Activated B cell treated with CpG ODN at 0.5 μM for 24 hours (primary cell): ENCODE results near the gene CTNND2. TPM values are rescaled to one million over a fixed set of nuclear protein-coding genes. Genes with fewer than 3 reads are reported as not detected.

Source experiments
- ATAC-seq: fragments of 200-7000 bp; cut with Tn5 transposase; one replicate; pipeline ENCODE4 v1.10.0; 2021; ENCODE audit warnings: low read depth, mild to moderate bottlenecking, moderate library complexity
- CTCF ChIA-PET: fragments of 350-600 bp; sonication (Branson Sonifier 250); formaldehyde crosslinking; loops from one replicate; lab custom pipeline; 2021; ENCODE audit warnings: antibody characterized with exemption; lab: Charles Lee
- POLR2A ChIA-PET: fragments of 350-600 bp; sonication (Branson Sonifier 250); formaldehyde crosslinking; loops from one replicate; lab custom pipeline; 2021; ENCODE audit warnings: antibody characterized with exemption; lab: Charles Lee
- DNase-seq: peaks from one replicate; pipeline ENCODE4 v3.0.0; 2022
- H3K27ac Mint-ChIP-seq: one replicate; pipeline ENCODE4 v1.8.0; 2020; ENCODE audit warnings: mixed read lengths
- H3K27me3 Mint-ChIP-seq: one replicate; pipeline ENCODE4 v1.8.0; 2021; ENCODE audit warnings: mixed read lengths
- H3K36me3 Mint-ChIP-seq: one replicate; pipeline ENCODE4 v1.8.0; 2021; ENCODE audit warnings: low read depth, mixed read lengths
- H3K4me1 Mint-ChIP-seq: one replicate; pipeline ENCODE4 v1.8.0; 2021; ENCODE audit warnings: mixed read lengths
- H3K4me3 Mint-ChIP-seq: one replicate; pipeline ENCODE4 v1.8.0; 2020; ENCODE audit warnings: mild to moderate bottlenecking, mixed read lengths
- H3K9me3 Mint-ChIP-seq: one replicate; pipeline ENCODE4 v1.8.0; 2020; ENCODE audit warnings: mixed read lengths
- CTCF ChIP-seq: fragments of 200-600 bp; IDR thresholded peaks from one replicate; pipeline ENCODE4 v1.8.0; 2022; ENCODE audit warnings: antibody characterized with exemption, mild to moderate bottlenecking
- intact Hi-C: fragments of 100-400 bp; cut with micrococcal nuclease; formaldehyde crosslinking; loops from one replicate; pipeline ENCODE4 v1.15.1; 2024
- total RNA-seq: library from RNA; stranded (reverse); gene quantifications from 2 replicates; pipeline ENCODE4 v1.2.3, GENCODE V29; 2022

CTNND2 gene
- total RNA-seq, 1 donor from 2014 or later, result not detected

GRCh38 chr5:11429254-11429653 lies 475.0 kb downstream of the CTNND2 start:
- H3K36me3 Mint-ChIP-seq, result no peaks in the 10 kb centered on the region
- ChIA-PET POLR2A (no interaction called here), CTCF (no interaction called here)
- ATAC-seq (no peak), DNase-seq (no peak)
- H3K4me3 Mint-ChIP-seq, result no peak overlapping the region
- H3K27me3 Mint-ChIP-seq, result no peaks in the 10 kb centered on the region
- no peak for TF ChIP-seq CTCF
- no peaks in the 10 kb centered on the region for H3K9me3 Mint-ChIP-seq
- no peak overlapping the region for H3K27ac Mint-ChIP-seq
- intact Hi-C loops, result no loop called here
- H3K4me1 Mint-ChIP-seq, result no peaks in the 10 kb centered on the region

- CTCF ChIA-PET, result no interaction called here
- TF ChIP-seq CTCF, result no peak
- Mint-ChIP-seq H3K9me3 (no peaks in the 10 kb centered on the region), H3K27me3 (no peaks in the 10 kb centered on the region), H3K4me3 (no peak overlapping the region), H3K36me3 (no peaks in the 10 kb centered on the region), H3K27ac (no peak overlapping the region), H3K4me1 (no peaks in the 10 kb centered on the region)
- no peak for DNase-seq
- intact Hi-C loops, result no loop called here
- no peak for ATAC-seq
- POLR2A ChIA-PET, result no interaction called here
Measured at GRCh38 chr5:11427569-11427968, 476.7 kb downstream of the CTNND2 start.

- CTCF ChIA-PET, result no interaction called here
Measured at GRCh38 chr5:11426442-11426841, 477.8 kb downstream of the CTNND2 start.

GRCh38 chr5:11422342-11422741 lies 481.9 kb downstream of the CTNND2 start:
- no peak for DNase-seq
- intact Hi-C loops, result no loop called here

More at GRCh38 chr5:11426442-11426841, 477.8 kb downstream of the CTNND2 start:
- DNase-seq, result no peak
- intact Hi-C loops, result no loop called here
- POLR2A ChIA-PET, result no interaction called here
- no peaks in the 10 kb centered on the region for H3K36me3 Mint-ChIP-seq
- H3K27me3 Mint-ChIP-seq, result no peaks in the 10 kb centered on the region
- no peak for ATAC-seq
- no peak overlapping the region for H3K27ac Mint-ChIP-seq
- H3K4me3 Mint-ChIP-seq, result no peak overlapping the region
- H3K4me1 Mint-ChIP-seq, result no peaks in the 10 kb centered on the region
- H3K9me3 Mint-ChIP-seq, result no peaks in the 10 kb centered on the region
- no peak for TF ChIP-seq CTCF

DNA sequence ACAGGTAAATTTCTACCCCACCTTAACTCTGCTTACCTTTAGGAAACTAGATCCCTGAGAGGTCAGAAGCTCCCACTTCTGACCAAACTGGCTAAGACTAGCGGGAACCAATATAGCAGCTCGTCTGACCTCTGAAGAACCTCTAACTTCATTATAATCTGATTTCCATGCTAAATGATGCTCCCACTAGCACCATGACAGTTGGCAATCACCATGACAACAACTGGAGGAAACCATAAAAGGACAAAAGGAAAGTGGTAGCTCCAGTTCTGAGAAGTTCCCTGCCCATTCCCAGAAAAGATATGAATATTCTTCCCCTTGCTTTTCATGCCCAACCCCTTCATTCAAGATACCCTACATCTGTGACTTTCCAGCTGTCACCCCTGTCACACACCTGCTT lies 483.3 kb downstream of the CTNND2 start:
- H3K36me3 Mint-ChIP-seq, result no peaks in the 10 kb centered on the region
- intact Hi-C loops, result no loop called here
- ATAC-seq (no peak), DNase-seq (no peak)
- ChIA-PET POLR2A (no interaction called here), CTCF (no interaction called here)
- H3K27ac Mint-ChIP-seq, result no peak overlapping the region
- H3K4me3 Mint-ChIP-seq, result no peak overlapping the region
- peaks cover 11% of the 10 kb centered on the region for H3K9me3 Mint-ChIP-seq
- H3K4me1 Mint-ChIP-seq, result no peaks in the 10 kb centered on the region
- TF ChIP-seq CTCF, result no peak
- H3K27me3 Mint-ChIP-seq, result no peaks in the 10 kb centered on the region

More at GRCh38 chr5:11422342-11422741, 481.9 kb downstream of the CTNND2 start:
- no peak for TF ChIP-seq CTCF
- Mint-ChIP-seq H3K27me3 (no peaks in the 10 kb centered on the region), H3K9me3 (peaks cover 9% of the 10 kb centered on the region), H3K4me1 (no peaks in the 10 kb centered on the region), H3K27ac (no peak overlapping the region), H3K4me3 (no peak overlapping the region), H3K36me3 (no peaks in the 10 kb centered on the region)
- no peak for ATAC-seq
- CTCF ChIA-PET, result no interaction called here
- POLR2A ChIA-PET, result no interaction called here
